ENCODE results near the gene GSTM1.

Gene GSTM1

GRCh38 chr1:109725510-109725909, 37.9 kb downstream of the GSTM1 start:
- H3K4me3 ChIP-seq (replicated peaks in 1 of 2; ENCODE audit: low read depth in 2 of 2, low read length in 2 of 2) = no peak overlapping the region
- DNase-seq (ENCODE audit: low read depth in 2 of 2) = no peak
- TF ChIP-seq, protein P1, sequence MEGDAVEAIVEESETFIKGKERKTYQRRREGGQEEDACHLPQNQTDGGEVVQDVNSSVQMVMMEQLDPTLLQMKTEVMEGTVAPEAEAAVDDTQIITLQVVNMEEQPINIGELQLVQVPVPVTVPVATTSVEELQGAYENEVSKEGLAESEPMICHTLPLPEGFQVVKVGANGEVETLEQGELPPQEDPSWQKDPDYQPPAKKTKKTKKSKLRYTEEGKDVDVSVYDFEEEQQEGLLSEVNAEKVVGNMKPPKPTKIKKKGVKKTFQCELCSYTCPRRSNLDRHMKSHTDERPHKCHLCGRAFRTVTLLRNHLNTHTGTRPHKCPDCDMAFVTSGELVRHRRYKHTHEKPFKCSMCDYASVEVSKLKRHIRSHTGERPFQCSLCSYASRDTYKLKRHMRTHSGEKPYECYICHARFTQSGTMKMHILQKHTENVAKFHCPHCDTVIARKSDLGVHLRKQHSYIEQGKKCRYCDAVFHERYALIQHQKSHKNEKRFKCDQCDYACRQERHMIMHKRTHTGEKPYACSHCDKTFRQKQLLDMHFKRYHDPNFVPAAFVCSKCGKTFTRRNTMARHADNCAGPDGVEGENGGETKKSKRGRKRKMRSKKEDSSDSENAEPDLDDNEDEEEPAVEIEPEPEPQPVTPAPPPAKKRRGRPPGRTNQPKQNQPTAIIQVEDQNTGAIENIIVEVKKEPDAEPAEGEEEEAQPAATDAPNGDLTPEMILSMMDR (IDR thresholded peaks at IDR 0.05; ENCODE audit: low read depth, low read length) = no peak

- no peak for DNase-seq (ENCODE audit: low read depth in 2 of 2)
- TF ChIP-seq, protein P1 (IDR thresholded peaks at IDR 0.05; ENCODE audit: low read depth, low read length) = no peak
- H3K4me3 ChIP-seq (replicated peaks in 1 of 2; ENCODE audit: low read depth in 2 of 2, low read length in 2 of 2) = no peak overlapping the region
Measured at GRCh38 chr1:109726007-109726406, 38.4 kb downstream of the GSTM1 start.

GRCh38 chr1:109726728-109727373, 39.2 kb downstream of the GSTM1 start:
- TF ChIP-seq, protein P1 (IDR thresholded peaks at IDR 0.05; ENCODE audit: low read depth, low read length) = no peak
- DNase-seq (ENCODE audit: low read depth in 2 of 2) = no peak

DNA sequence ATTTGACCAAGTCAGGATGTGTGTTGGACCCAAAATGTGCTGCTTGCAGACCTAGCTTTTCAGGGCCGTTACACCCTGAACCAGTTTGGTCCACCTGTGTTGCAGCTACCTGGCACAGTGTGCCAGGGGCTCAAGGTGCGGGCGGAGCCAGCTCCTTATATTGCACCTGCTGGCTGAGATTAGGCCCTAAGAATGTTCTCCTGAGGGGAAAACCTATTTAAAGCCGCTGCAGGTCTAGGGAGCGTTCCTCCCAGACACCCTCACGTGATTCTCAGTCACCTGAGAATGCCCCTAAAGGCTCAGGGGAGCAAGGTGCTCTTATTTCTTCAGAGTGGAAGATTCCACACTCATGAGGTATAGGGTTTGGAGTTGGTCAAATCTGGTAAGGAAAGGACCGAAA, 41.3 kb downstream of the GSTM1 start:
- H3K4me3 ChIP-seq (replicated peaks in 1 of 2; ENCODE audit: low read depth in 2 of 2, low read length in 2 of 2) = no peak overlapping the region
- TF ChIP-seq, protein P1 (IDR thresholded peaks at IDR 0.05; ENCODE audit: low read depth, low read length) = no peak
- no peak for DNase-seq (ENCODE audit: low read depth in 2 of 2)

More at GRCh38 chr1:109726728-109727373, 39.2 kb downstream of the GSTM1 start:
- H3K4me3 ChIP-seq (replicated peaks in 1 of 2; ENCODE audit: low read depth in 2 of 2, low read length in 2 of 2) = no peak overlapping the region

GRCh38 chr1:109730666-109731065, 43.0 kb downstream of the GSTM1 start:
- TF ChIP-seq, protein P1 (IDR thresholded peaks at IDR 0.05; ENCODE audit: low read depth, low read length) = no peak
- H3K4me3 ChIP-seq (replicated peaks in 1 of 2; ENCODE audit: low read depth in 2 of 2, low read length in 2 of 2) = no peak overlapping the region
- no peak for DNase-seq (ENCODE audit: low read depth in 2 of 2)

DNA sequence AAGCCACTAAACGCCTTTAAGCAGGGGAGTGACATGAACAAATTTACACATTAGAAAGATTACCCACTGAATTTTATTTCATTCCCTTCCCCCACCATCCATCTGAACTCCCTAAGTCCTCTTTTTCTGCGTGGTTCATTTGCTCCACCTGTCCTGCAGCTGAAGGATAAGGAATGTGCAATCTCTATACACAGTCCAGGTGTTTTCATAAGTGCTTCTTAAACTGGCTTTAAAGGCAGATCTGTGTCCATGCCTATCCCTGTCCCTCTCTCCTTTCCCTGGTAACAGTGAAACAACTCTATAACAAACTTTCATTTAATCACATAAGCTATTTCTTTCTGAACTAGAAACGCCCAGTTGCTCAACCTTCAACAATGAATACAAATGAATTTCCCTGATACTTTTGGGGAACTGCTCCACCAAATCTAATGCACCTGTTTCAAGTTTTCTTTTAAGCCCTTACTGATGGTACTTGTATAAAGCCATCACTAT, 44.8 kb downstream of the GSTM1 start:
- TF ChIP-seq, protein P1 (IDR thresholded peaks at IDR 0.05; ENCODE audit: low read depth, low read length) = no peak
- no peak for DNase-seq (ENCODE audit: low read depth in 2 of 2)
- H3K4me3 ChIP-seq (replicated peaks in 1 of 2; ENCODE audit: low read depth in 2 of 2, low read length in 2 of 2) = no peak overlapping the region

Measured in cardiac fibroblast (primary cell).